ENCODE measurements around the gene PPIP5K2. TPM values are rescaled to one million over a fixed set of nuclear protein-coding genes. Genes with fewer than 3 reads are reported as not detected.

PPIP5K2 gene
- total and polyA plus RNA-seq, 2 donors (not counting 3 experiments of a cell fraction or from before 2014, with no cell fraction given), result 20.8 to 69.4 TPM

DNA sequence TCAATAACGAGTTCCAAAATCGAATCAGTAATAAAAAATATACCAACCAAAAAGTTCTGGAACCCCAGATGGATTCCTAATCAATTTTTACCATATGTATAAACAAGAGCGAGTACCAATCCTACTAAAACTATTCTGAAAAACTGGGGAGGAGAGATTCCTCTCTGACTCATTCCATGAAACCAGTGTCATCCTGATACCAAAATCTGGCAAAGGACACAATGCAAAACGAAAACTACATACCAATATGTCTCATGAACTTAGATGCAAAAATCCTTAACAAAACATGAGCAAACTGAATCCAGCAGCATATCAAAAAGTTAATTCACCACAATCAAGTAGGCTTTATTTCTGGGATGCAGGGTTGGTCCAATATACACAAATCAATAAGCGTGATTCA, 108.0 kb downstream of the PPIP5K2 start:
- Histone ChIP-seq H3K36me3 (ENCODE audit: control insufficient read depth in 2 of 2, extremely low read depth in 1 of 2, insufficient read depth in 2 of 2, low read length in 2 of 2) (no peaks in the 10 kb centered on the region), H3K4me1 (ENCODE audit: control insufficient read depth, extremely low read depth, insufficient read depth, low read length) (no peaks in the 10 kb centered on the region), H2AFZ (ENCODE audit: low read depth, low read length) (no peak overlapping the region), H3K27ac (ENCODE audit: insufficient read depth, low read depth, low read length) (no peak overlapping the region), H3K79me2 (ENCODE audit: control insufficient read depth, insufficient read depth, low read length) (no peaks in the 10 kb centered on the region), H3K27me3 (ENCODE audit: control insufficient read depth in 2 of 2, insufficient read depth in 2 of 2, low read length in 2 of 2) (no peaks in the 10 kb centered on the region), H3K4me3 (replicated peaks in 1 of 3; ENCODE audit: insufficient read depth in 1 of 3, low read depth in 1 of 3, low read length in 3 of 3) (no peak overlapping the region), H3K9me3 (replicated peaks; ENCODE audit: control insufficient read depth, insufficient read depth, low read length) (no peaks in the 10 kb centered on the region), H4K20me1 (replicated peaks; ENCODE audit: control insufficient read depth, extremely low read depth, insufficient read depth, low read length) (no peaks in the 10 kb centered on the region), H3K4me2 (ENCODE audit: insufficient read depth, low read length) (no peak overlapping the region), H3K9me1 (replicated peaks; ENCODE audit: control insufficient read depth, extremely low read depth, insufficient read depth, low read length) (no peaks in the 10 kb centered on the region), H3K9ac (replicated peaks; ENCODE audit: extremely low read depth, insufficient read depth, low read length) (no peak overlapping the region)
- intact Hi-C loops (cut with micrococcal nuclease), result no loop called here
- TF ChIP-seq POLR2AphosphoS5 (IDR thresholded peaks at IDR 0.05; ENCODE audit: insufficient read depth, low read depth, low read length) (no peak), MAX (IDR thresholded peaks at IDR 0.05; ENCODE audit: insufficient read depth, insufficient read length) (no peak), POLR2A (IDR thresholded peaks at IDR 0.05; ENCODE audit: low read depth, low read length) (no peak), EZH2 (IDR thresholded peaks at IDR 0.05; ENCODE audit: borderline replicate concordance, low read depth, low read length, severe bottlenecking) (no peak), JUN (IDR thresholded peaks at IDR 0.05; ENCODE audit: borderline replicate concordance, insufficient read depth, insufficient read length, low read depth) (no peak), GATA2 (IDR thresholded peaks at IDR 0.05; ENCODE audit: insufficient read depth, insufficient read length, low read depth, low read length) (no peak), MYC (IDR thresholded peaks at IDR 0.05; ENCODE audit: low read depth, low read length) (no peak), FOS (IDR thresholded peaks at IDR 0.05; ENCODE audit: borderline replicate concordance, insufficient read depth, low read length) (no peak)
- TF ChIP-seq, protein P1, sequence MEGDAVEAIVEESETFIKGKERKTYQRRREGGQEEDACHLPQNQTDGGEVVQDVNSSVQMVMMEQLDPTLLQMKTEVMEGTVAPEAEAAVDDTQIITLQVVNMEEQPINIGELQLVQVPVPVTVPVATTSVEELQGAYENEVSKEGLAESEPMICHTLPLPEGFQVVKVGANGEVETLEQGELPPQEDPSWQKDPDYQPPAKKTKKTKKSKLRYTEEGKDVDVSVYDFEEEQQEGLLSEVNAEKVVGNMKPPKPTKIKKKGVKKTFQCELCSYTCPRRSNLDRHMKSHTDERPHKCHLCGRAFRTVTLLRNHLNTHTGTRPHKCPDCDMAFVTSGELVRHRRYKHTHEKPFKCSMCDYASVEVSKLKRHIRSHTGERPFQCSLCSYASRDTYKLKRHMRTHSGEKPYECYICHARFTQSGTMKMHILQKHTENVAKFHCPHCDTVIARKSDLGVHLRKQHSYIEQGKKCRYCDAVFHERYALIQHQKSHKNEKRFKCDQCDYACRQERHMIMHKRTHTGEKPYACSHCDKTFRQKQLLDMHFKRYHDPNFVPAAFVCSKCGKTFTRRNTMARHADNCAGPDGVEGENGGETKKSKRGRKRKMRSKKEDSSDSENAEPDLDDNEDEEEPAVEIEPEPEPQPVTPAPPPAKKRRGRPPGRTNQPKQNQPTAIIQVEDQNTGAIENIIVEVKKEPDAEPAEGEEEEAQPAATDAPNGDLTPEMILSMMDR (IDR thresholded peaks at IDR 0.05; ENCODE audit: extremely low read depth in 1 of 2, insufficient read depth in 1 of 2, low read depth in 1 of 2, low read length in 2 of 2), result no peak
- DNase-seq (ENCODE audit: low read depth, low spot score) (no peak), FAIRE-seq (no peak)
- ChIA-PET POLR2A (no interaction called here), CTCF (no interaction called here)
- dilution Hi-C loops (cut with MboI; ENCODE audit: extremely low pct_ligation_motif_present, low sequenced_read_pairs), result no loop called here
- no TSS peak for BruUV-seq (replicated peaks)
